Spleen (tissue), 11 donors: ENCODE data around the gene MARS1. TPM values are rescaled to one million over a fixed set of nuclear protein-coding genes. Genes with fewer than 3 reads are reported as not detected.

Source experiments
- DNase-seq: peaks from one replicate; pipeline ENCODE4 v3.0.0-alpha.2; 2020
- H3K27ac ChIP-seq, 8 donors: fragments of 200-600 bp; sonication (generic) in 7 of 8; 1 replicate in 4 of 8; 2 replicates in 4 of 8; pipeline versions ENCODE4 v1.5.0 to v1.8.0; 2016 to 2021; ENCODE audit warnings: inconsistent platforms in 4 of 8, mild to moderate bottlenecking in 4 of 8, moderate library complexity in 1 of 8
- H3K27me3 ChIP-seq, 7 donors: fragments of 200-600 bp; sonication (generic) in 6 of 7; replicated peaks in 1 of 7; 1 replicate in 4 of 7; 2 replicates in 3 of 7; pipeline versions ENCODE4 v1.5.0 to v1.8.0; 2016 to 2021; ENCODE audit warnings: inconsistent platforms in 3 of 7, mild to moderate bottlenecking in 1 of 7
- H3K36me3 ChIP-seq, 6 donors: fragments of 200-600 bp; sonication (generic) in 5 of 6; 1 replicate in 4 of 6; 2 replicates in 2 of 6; pipeline versions ENCODE4 v1.5.0 to v1.8.0; 2016 to 2021; ENCODE audit warnings: inconsistent platforms in 2 of 6
- H3K4me1 ChIP-seq, 6 donors: fragments of 200-600 bp; sonication (generic) in 5 of 6; 1 replicate in 3 of 6; 2 replicates in 3 of 6; pipeline versions ENCODE4 v1.5.0 to v1.8.0; 2016 to 2021; ENCODE audit warnings: inconsistent platforms in 3 of 6
- H3K4me3 ChIP-seq, 8 donors: fragments of 200-600 bp; sonication (generic) in 7 of 8; 1 replicate in 4 of 8; 2 replicates in 4 of 8; pipeline versions ENCODE4 v1.5.0 to v1.8.0; 2016 to 2021; ENCODE audit warnings: inconsistent platforms in 4 of 8, mild to moderate bottlenecking in 4 of 8, moderate library complexity in 2 of 8
- H3K9me3 ChIP-seq, 8 donors: fragments of 200-600 bp; sonication (generic) in 7 of 8; 1 replicate in 4 of 8; 2 replicates in 4 of 8; pipeline versions ENCODE4 v1.5.0 to v1.8.0; 2016 to 2021; ENCODE audit warnings: inconsistent platforms in 4 of 8
- POLR2A ChIP-seq, 3 donors: fragments of 450-650 bp; IDR thresholded peaks; one replicate each; pipeline ENCODE4 v1.5.1; 2017; ENCODE audit warnings: antibody characterized with exemption in 3 of 3, mild to moderate bottlenecking in 1 of 3
- POLR2AphosphoS5 ChIP-seq, 3 donors: sonication (generic); formaldehyde crosslinking; IDR thresholded peaks; one replicate each; pipeline ENCODE4 v1.5.1; 2017; ENCODE audit warnings: antibody characterized with exemption in 3 of 3
- WGBS, 5 donors: extraction: QIAGEN DNeasy Blood & Tissue Kit in 3 of 5; methylation state at CpG; one replicate each; pipeline versions ENCODE4 v1.1.5 to v1.1.7; 2013 to 2018; 5-methylcytosine and 5-hydroxymethylcytosine counted together
- intact Hi-C: fragments of 100-400 bp; cut with DNase I; formaldehyde crosslinking; loops from one replicate; pipeline ENCODE4 v1.15.0; 2023; ENCODE audit warnings: low total_unique reads
- polyA plus RNA-seq, 3 donors: library from polyadenylated mRNA; stranded (reverse); fragments of 200-250 nt; gene quantifications; one replicate each; pipeline ENCODE4 v1.2.1, GENCODE V29; 2013
- total RNA-seq, 7 donors: library from RNA; depleted of rRNA in 3 of 7; stranded (reverse); fragments of >200 nt in 3 of 7; fragmentation: NEBNext Ultra II Directional in 4 of 7; extraction: Animal tissue kit (Norgen Biotek cat#: 25700) in 4 of 7; gene quantifications; one replicate each; pipeline versions ENCODE4 v1.1.0 to v1.2.1, GENCODE V29; 2016 to 2021
- TF ChIP-seq, protein P1 (sequence below), 11 experiments: fragments of 200-600 bp in 7 of 11; fragments of 450-650 bp in 4 of 11; sonication (generic) in 4 of 11; IDR thresholded peaks in 8 of 11; conservative IDR thresholded peaks in 3 of 11; 1 replicate in 7 of 11; 2 replicates in 4 of 11; pipeline versions ENCODE4 v1.4.0 to v1.8.0; 2016 to 2021; ENCODE audit warnings: antibody characterized with exemption in 11 of 11, inconsistent platforms in 4 of 11, mild to moderate bottlenecking in 1 of 11
- donor health status: healthy with polysubstance abuse.
- donor health status: DM: no; HTN: no; CAD: no; lungs with moderate emphysema.
- donor health status: DM: no; HTN: no; CAD: no.
- donor health status: Bipolar disorder and iron deficiency.
- donor health status: healthy.
- donor health status: DM: no; HTN: no; CAD: no.
- donor health status: DM: yes; HTN: yes; CAD: no.

Gene MARS1
- total and polyA plus RNA-seq, 10 donors: 67.4 to 186 (median 101) TPM

GRCh38 chr12:57496822-57497221, 9.0 kb downstream of the MARS1 start:
- intact Hi-C loops: no loop called here
- Histone ChIP-seq H3K9me3 (no peaks in the 10 kb centered on the region), H3K4me3 (no peak overlapping the region), H3K4me1 (peaks cover 0 to 12% (median 0%) of the 10 kb centered on the region in 6 donors), H3K36me3 (peaks cover 1 to 91% (median 65%) of the 10 kb centered on the region in 6 donors), H3K27ac (no peak overlapping the region), H3K27me3 (no peaks in the 10 kb centered on the region)
- TF ChIP-seq, protein P1, sequence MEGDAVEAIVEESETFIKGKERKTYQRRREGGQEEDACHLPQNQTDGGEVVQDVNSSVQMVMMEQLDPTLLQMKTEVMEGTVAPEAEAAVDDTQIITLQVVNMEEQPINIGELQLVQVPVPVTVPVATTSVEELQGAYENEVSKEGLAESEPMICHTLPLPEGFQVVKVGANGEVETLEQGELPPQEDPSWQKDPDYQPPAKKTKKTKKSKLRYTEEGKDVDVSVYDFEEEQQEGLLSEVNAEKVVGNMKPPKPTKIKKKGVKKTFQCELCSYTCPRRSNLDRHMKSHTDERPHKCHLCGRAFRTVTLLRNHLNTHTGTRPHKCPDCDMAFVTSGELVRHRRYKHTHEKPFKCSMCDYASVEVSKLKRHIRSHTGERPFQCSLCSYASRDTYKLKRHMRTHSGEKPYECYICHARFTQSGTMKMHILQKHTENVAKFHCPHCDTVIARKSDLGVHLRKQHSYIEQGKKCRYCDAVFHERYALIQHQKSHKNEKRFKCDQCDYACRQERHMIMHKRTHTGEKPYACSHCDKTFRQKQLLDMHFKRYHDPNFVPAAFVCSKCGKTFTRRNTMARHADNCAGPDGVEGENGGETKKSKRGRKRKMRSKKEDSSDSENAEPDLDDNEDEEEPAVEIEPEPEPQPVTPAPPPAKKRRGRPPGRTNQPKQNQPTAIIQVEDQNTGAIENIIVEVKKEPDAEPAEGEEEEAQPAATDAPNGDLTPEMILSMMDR (IDR thresholded peaks at IDR 0.05 in 8 of 11, conservative IDR thresholded peaks at IDR 0.05 in 3 of 11): no peak
- TF ChIP-seq POLR2A (IDR thresholded peaks at IDR 0.05): no peak
- no peak for TF ChIP-seq POLR2AphosphoS5 (IDR thresholded peaks at IDR 0.05)
- DNase-seq: no peak

- intact Hi-C loops: no loop called here
- no peaks in the 10 kb centered on the region for H3K9me3 ChIP-seq
- peak; percentile 11 for DNase-seq
- H3K27ac ChIP-seq: no peak overlapping the region
- H3K4me1 ChIP-seq: peaks cover 0 to 12% (median 0%) of the 10 kb centered on the region in 6 donors
- H3K4me3 ChIP-seq: no peak overlapping the region
- TF ChIP-seq POLR2AphosphoS5 (IDR thresholded peaks at IDR 0.05): no peak
- TF ChIP-seq POLR2A (IDR thresholded peaks at IDR 0.05): no peak
- TF ChIP-seq, protein P1 (IDR thresholded peaks at IDR 0.05 in 8 of 11, conservative IDR thresholded peaks at IDR 0.05 in 3 of 11): no peak
- H3K27me3 ChIP-seq: no peaks in the 10 kb centered on the region
- WGBS, 5 donors: 86 to 94% (median 90%) methylated on average over 12 of the region's 12 CpGs
- peaks cover 0 to 91% (median 67%) of the 10 kb centered on the region in 6 donors for H3K36me3 ChIP-seq
Observed at GRCh38 chr12:57497223-57498131, 9.6 kb downstream of the MARS1 start.

DNA sequence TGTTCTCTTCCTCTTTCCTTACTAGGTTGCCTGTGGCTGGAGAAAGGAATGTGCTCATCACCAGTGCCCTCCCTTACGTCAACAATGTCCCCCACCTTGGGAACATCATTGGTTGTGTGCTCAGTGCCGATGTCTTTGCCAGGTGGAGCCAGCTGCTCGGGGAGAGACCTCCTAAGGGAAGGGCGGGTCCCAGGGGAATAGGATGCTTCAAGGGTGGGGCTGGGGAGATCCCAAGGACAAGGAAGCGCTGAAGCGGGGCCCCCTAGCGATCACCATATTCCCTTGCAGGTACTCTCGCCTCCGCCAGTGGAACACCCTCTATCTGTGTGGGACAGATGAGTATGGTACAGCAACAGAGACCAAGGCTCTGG, 10.2 kb downstream of the MARS1 start:
- 88 to 90% (median 89%) methylated on average over 9 of the region's 9 CpGs for WGBS, 5 donors
- intact Hi-C loops: no loop called here
- H3K4me3 ChIP-seq: no peak overlapping the region
- H3K36me3 ChIP-seq: peaks cover 0 to 92% (median 72%) of the 10 kb centered on the region in 6 donors
- no peaks in the 10 kb centered on the region for H3K27me3 ChIP-seq
- DNase-seq: peak; percentile 41
- H3K27ac ChIP-seq: no peak overlapping the region
- peaks cover 0 to 12% (median 0%) of the 10 kb centered on the region in 6 donors for H3K4me1 ChIP-seq
- TF ChIP-seq POLR2AphosphoS5 (IDR thresholded peaks at IDR 0.05): peak in 1 of 3 donors; percentile 14
- no peak for TF ChIP-seq POLR2A (IDR thresholded peaks at IDR 0.05)
- TF ChIP-seq, protein P1 (IDR thresholded peaks at IDR 0.05 in 8 of 11, conservative IDR thresholded peaks at IDR 0.05 in 3 of 11): no peak
- no peaks in the 10 kb centered on the region for H3K9me3 ChIP-seq

DNA sequence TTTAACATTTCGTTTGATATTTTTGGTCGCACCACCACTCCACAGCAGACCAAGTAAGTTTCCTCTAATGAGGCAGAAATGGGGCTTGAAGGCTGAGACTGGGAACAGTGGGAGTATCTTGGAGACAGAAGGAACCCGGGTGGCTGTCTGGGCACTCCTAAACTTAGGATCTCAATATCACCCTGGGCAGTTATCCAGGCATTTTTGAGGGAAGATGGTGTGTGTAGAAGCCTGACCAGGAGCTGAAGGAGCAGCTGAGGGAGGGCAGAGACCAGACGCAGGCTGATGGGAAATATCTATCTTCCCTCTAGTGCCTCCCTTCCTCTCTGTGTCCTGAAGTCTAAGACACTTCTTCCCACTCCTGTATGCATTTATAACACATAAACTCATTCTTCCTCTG, 10.7 kb downstream of the MARS1 start:
- intact Hi-C loops: no loop called here

More for the DNA sequence above, 10.7 kb downstream of the MARS1 start:
- DNase-seq: no peak
- H3K4me1 ChIP-seq: peaks cover 0 to 12% (median 0%) of the 10 kb centered on the region in 6 donors
- 95 to 99% (median 99%) methylated on average over 4 of the region's 4 CpGs for WGBS, 5 donors
- no peak overlapping the region for H3K27ac ChIP-seq
- H3K27me3 ChIP-seq: no peaks in the 10 kb centered on the region
- peaks cover 0 to 97% (median 76%) of the 10 kb centered on the region in 6 donors for H3K36me3 ChIP-seq
- TF ChIP-seq POLR2AphosphoS5 (IDR thresholded peaks at IDR 0.05) (no peak), POLR2A (IDR thresholded peaks at IDR 0.05) (no peak)
- TF ChIP-seq, protein P1 (IDR thresholded peaks at IDR 0.05 in 8 of 11, conservative IDR thresholded peaks at IDR 0.05 in 3 of 11): no peak
- H3K9me3 ChIP-seq: no peaks in the 10 kb centered on the region
- no peak overlapping the region for H3K4me3 ChIP-seq
